Measurements from ENCODE around the gene ZNF26.

GRCh38 chr12:132955094-132956010 lies 30.8 kb upstream of the ZNF26 start:
- no peak for TF ChIP-seq EZH2 (IDR thresholded peaks at IDR 0.05)
- no peak for TF ChIP-seq POLR2AphosphoS5 (IDR thresholded peaks at IDR 0.05; ENCODE audit: borderline replicate concordance, low read depth, low read length)

All from SK-N-MC (cell line).